LNCAP (cell line): ENCODE measurements around the gene TMIGD3.

Experiments
- CTCF ChIP-seq: fragments of 450-650 bp; IDR thresholded peaks from 2 replicates; pipeline ENCODE4 v1.5.1; 2017; ENCODE audit warnings: mild to moderate bottlenecking

Gene TMIGD3

GRCh38 chr1:111452581-111452980, 50.9 kb downstream of the TMIGD3 start:
- TF ChIP-seq CTCF = no peak

- TF ChIP-seq CTCF = no peak
Observed at GRCh38 chr1:111450185-111450584, 53.2 kb downstream of the TMIGD3 start.

GRCh38 chr1:111449703-111450017, 53.8 kb downstream of the TMIGD3 start:
- no peak for TF ChIP-seq CTCF

GRCh38 chr1:111448918-111449702, 54.3 kb downstream of the TMIGD3 start, which contains the start of the genes ATP5PB and WDR77:
Gene ATP5PB, plus strand, starts transcription at chr1:111449464. Its CDS starts 78 bp downstream, at chr1:111449542.
Gene WDR77, minus strand, starts transcription at chr1:111449256. Its CDS starts 87 bp downstream, at chr1:111449169.
- TF ChIP-seq CTCF = no peak

- no peak for TF ChIP-seq CTCF
Observed at GRCh38 chr1:111448482-111448917, 54.9 kb downstream of the TMIGD3 start.

- TF ChIP-seq CTCF = no peak
Observed at GRCh38 chr1:111446967-111447892, 56.2 kb downstream of the TMIGD3 start.

- TF ChIP-seq CTCF = no peak
Observed at GRCh38 chr1:111446546-111446945, 56.9 kb downstream of the TMIGD3 start.
